NK-92 (cell line): ENCODE data around the gene VPS50.

Experiments used
- DNase-seq: peaks from one replicate; lab custom pipeline; 2025; ENCODE audit not compliant: unreplicated experiment; lab: John Stamatoyannopoulos, UW

The VPS50 gene

DNA sequence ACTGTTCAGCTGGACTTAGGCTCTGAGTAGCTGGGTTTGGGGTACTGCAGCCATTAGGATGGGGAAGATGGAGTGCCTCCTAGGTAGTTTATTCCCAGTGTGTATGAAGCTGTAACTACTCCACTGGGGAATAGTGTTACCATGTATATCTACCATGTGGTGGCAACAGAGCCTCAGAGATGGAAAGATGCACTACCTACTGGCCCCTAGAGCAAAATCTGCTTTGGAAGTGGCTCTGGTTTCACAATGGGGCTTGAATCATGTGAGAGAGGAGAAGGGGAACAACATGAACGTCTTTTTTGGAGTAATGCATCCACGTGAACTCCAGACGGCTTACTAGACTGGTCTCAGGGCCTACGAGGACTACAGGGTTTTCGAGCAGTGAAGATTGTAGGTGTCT is 175.1 kb downstream of the VPS50 start:
- DNase-seq = no peak

GRCh38 chr7:93409324-93409723 is 177.2 kb downstream of the VPS50 start:
- DNase-seq = no peak
